Aorta (tissue), 5 donors: Measurements from ENCODE around the gene GAL3ST3. TPM values are rescaled to one million over a fixed set of nuclear protein-coding genes. Genes with fewer than 3 reads are reported as not detected.
A peak's percentile ranks its signal among the peaks of the same experiment; 100 is the strongest.

Experiments
- ATAC-seq: fragments of 200-7000 bp; cut with Tn5 transposase; one replicate; pipeline ENCODE4 v1.9.1; 2022; ENCODE audit warnings: moderate library complexity; ENCODE audit not compliant: low FRiP score
- DNase-seq, 2 donors: peaks; one replicate each; pipeline ENCODE4 v3.0.0-alpha.2; 2020
- H3K27ac ChIP-seq, 2 donors: one replicate each; pipeline ENCODE4 v1.5.1; 2013; ENCODE audit warnings: low read length in 2 of 2, mild to moderate bottlenecking in 2 of 2, moderate library complexity in 2 of 2, control low read depth in 1 of 2, inconsistent platforms in 1 of 2, low read depth in 1 of 2
- H3K27me3 ChIP-seq, 2 donors: one replicate each; pipeline ENCODE4 v1.6.1; 2013; ENCODE audit warnings: control low read depth in 1 of 2, low read length in 1 of 2, mild to moderate bottlenecking in 1 of 2, moderate library complexity in 1 of 2; ENCODE audit not compliant: insufficient read depth in 2 of 2, control insufficient read depth in 1 of 2
- H3K36me3 ChIP-seq, 2 donors: one replicate each; pipeline ENCODE4 v1.6.1; 2013; ENCODE audit warnings: control low read depth in 1 of 2, low read length in 1 of 2, mild to moderate bottlenecking in 1 of 2; ENCODE audit not compliant: insufficient read depth in 2 of 2, control insufficient read depth in 1 of 2
- H3K4me1 ChIP-seq, 2 donors: one replicate each; pipeline ENCODE4 v1.6.1; 2013; ENCODE audit warnings: low read length in 2 of 2, control low read depth in 1 of 2, mild to moderate bottlenecking in 1 of 2, moderate library complexity in 1 of 2; ENCODE audit not compliant: insufficient read depth in 2 of 2, control insufficient read depth in 1 of 2
- H3K4me3 ChIP-seq, 2 donors: one replicate each; pipeline ENCODE4 v1.5.1; 2013; ENCODE audit warnings: low read length in 2 of 2, control low read depth in 1 of 2, mild to moderate bottlenecking in 1 of 2
- H3K9me3 ChIP-seq: one replicate; pipeline ENCODE4 v1.6.1; 2013; ENCODE audit warnings: mild to moderate bottlenecking, low read length; ENCODE audit not compliant: control insufficient read depth
- WGBS, 2 donors: extraction: QIAGEN DNeasy Blood & Tissue Kit; methylation state at CpG; one replicate each; pipeline ENCODE4 v1.1.7; 2013; 5-methylcytosine and 5-hydroxymethylcytosine counted together
- intact Hi-C, 2 donors: fragments of 100-400 bp; cut with DNase I; formaldehyde crosslinking; loops; one replicate each; pipeline versions ENCODE4 v1.14.2 to v1.15.0; 2022
- polyA plus RNA-seq, 2 donors: library from polyadenylated mRNA; stranded (reverse); fragments of 200-250 nt; gene quantifications; one replicate each; pipeline ENCODE4 v1.2.3, GENCODE V29; 2013
- total RNA-seq, 2 donors: library from RNA; stranded (reverse); fragmentation: NEBNext Ultra II Directional; extraction: Animal tissue kit (Norgen Biotek cat#: 25700); gene quantifications; one replicate each; pipeline ENCODE4 v1.2.1, GENCODE V29; 2021
- donor health status: healthy with polysubstance abuse.
- donor health status: Bipolar disorder and iron deficiency.
- donor health status: DM: no; HTN: no; CAD: no.
- donor health status: DM: no; HTN: no; CAD: no.
- donor health status: DM: yes; HTN: yes; CAD: no.

The GAL3ST3 gene
- total and polyA plus RNA-seq, 4 donors, result not detected

DNA sequence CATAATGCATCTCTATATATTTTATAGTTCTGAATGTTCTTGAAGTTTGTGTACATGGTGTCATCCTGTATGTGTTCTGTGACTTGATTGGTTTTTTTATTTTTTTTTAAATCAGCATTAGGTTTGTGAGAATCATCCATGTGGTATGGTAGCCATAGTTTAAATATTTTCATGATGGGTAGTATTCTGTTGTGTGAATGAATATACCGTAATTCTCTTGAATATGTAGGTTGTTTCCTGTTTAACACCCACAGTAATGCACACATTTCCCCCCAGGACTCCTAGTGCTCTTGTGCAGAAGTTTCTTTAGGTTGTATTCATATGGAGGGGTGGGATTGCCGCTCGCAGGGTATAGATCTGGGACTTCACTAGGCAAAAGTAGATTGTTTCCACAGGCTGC is 23.1 kb upstream of the GAL3ST3 start:
- Histone ChIP-seq H3K36me3 (peaks cover 0 to 7% of the 10 kb centered on the region in 2 donors), H3K27ac (no peak overlapping the region), H3K4me1 (peaks cover 0 to 3% of the 10 kb centered on the region in 2 donors), H3K27me3 (no peaks in the 10 kb centered on the region), H3K4me3 (no peak overlapping the region), H3K9me3 (no peaks in the 10 kb centered on the region)
- intact Hi-C loops, result loop anchor here in 1 of 2 donors (10.0 kb wide), 1 partner anchor 193 kb away; the partner anchor contains the start of gene RAB1B
- ATAC-seq (no peak), DNase-seq (no peak)
- 86 to 92% methylated on average over 3 of the region's 3 CpGs for WGBS, 2 donors

DNA sequence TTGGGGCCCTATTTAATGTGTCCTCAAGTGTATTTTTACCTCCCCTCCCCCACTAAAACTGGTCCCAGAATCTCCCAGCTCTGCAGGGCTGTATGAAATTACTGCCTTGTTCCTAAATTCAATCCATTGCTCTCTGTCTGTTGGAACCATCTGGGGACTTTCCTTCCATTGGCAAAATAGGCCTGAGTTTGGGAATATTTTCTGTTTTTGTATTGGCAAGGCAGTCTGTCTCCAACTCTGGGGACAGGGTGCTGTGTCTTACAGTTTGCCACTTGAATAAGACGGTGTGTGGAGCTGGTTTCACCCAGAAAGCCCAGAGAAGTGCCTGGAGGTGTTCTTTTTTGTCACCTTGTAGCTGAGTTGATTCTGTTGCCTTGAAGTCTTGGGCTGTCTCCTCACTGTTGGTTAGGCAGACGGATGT is 22.4 kb upstream of the GAL3ST3 start:
- H3K4me1 ChIP-seq, result peaks cover 0 to under 1% of the 10 kb centered on the region in 2 donors
- WGBS, 2 donors, result 6 to 8% methylated on average over 2 of the region's 2 CpGs
- intact Hi-C loops, result loop anchor here in 1 of 2 donors (10.0 kb wide), 1 partner anchor 193 kb away; the partner anchor contains the start of gene RAB1B
- ATAC-seq (no peak), DNase-seq (no peak)
- H3K27ac ChIP-seq, result peak overlapping the region; percentile 10 to 76
- no peaks in the 10 kb centered on the region for H3K27me3 ChIP-seq
- H3K4me3 ChIP-seq, result peak overlapping the region; percentile 69 to 85
- no peaks in the 10 kb centered on the region for H3K9me3 ChIP-seq
- peaks cover 0 to 7% of the 10 kb centered on the region in 2 donors for H3K36me3 ChIP-seq

DNA sequence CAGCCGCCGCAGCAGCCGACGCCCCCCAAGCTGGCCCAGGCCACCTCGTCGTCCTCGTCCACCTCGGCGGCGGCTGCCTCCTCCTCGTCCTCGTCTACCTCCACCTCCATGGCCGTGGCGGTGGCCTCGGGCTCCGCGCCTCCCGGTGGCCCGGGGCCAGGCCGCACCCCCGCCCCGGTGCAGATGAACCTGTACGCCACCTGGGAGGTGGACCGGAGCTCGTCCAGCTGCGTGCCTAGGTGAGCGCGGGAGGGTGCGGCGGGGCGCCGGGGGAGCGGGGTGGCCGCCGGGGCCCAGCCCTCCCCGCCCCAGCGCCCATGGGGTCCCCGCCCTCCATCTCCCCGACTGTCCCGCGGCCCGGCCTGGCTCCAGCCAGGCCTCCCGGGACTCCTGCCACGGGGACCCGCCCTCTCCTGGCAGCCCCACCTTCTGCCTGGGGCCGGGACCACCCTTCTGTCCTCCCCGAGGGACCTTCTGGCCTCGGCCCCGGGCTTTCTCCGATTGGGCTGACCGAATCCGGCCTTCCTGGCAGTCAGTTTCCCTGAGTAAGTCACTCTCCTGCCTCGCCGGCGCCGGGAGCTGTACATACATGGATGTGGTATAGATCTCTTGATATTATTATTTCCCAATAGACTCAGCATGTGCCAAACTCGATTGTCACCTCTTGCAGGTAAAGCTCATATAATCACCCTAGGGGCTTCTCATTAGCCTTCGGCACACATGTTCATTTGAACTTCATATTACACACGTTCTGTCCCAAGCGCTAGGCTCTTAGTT is 21.8 kb upstream of the GAL3ST3 start:
- intact Hi-C loops, result loop anchor here in 1 of 2 donors (10.0 kb wide), 1 partner anchor 194 kb away; the partner anchor contains the start of gene RAB1B
- WGBS, 2 donors, result 0 to 1% methylated on average over 36 to 60 of the region's 60 CpGs
- Histone ChIP-seq H3K4me3 (peak overlapping the region; percentile 69 to 85), H3K4me1 (no peaks in the 10 kb centered on the region), H3K9me3 (no peaks in the 10 kb centered on the region), H3K27me3 (no peaks in the 10 kb centered on the region), H3K27ac (peak overlapping the region; percentile 18 to 76), H3K36me3 (peaks cover 0 to 7% of the 10 kb centered on the region in 2 donors)
- ATAC-seq, result peak; percentile 42
- peak; percentile 84 to 91 for DNase-seq

DNA sequence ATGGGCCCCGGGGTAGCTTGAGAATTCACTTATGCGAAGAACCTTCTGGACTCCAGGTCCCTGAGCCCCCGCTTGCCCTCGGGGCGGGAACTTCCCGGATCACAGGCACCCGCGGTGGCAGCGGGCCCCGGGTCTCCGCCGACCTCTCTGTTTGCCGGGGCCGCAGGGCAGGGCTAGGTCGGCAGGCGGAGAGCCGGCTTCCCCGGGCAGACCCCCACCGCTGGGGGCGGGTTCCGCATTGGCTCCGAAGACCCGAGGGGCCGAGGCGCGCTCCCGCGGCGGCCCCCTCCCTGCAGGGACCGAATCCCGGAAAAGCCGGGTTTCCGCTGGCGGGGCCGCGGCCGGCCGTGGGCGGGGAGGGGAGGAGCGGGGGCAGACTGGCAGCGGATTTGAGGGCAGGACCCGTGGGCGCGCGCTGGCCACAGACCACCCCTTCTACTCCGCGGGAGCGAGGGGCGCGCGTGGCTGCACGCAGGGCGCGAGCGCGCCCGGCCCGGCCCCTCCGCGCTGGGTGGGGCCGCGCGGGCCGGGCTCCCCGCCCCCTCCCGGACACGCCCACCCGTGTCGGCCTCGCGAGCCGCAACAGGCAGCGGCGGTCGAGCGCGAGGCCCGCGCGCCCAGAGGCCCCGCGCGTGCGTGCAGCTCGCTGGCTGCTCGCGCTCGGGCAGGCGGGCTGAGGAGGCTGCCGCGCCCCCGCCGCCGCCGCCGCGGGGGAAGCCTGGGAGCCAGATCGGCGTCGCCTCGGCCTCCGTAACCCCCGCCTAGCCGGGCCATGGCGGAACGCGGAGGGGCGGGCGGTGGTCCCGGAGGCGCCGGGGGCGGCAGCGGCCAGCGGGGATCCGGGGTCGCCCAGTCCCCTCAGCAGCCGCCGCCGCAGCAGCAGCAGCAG is 21.0 kb upstream of the GAL3ST3 start, which contains the start of gene PACS1:
Gene PACS1 (plus strand): TSS at position 558 of the 889 bp plus-strand sequence. CDS start 215 bp downstream, at position 773.
- intact Hi-C loops, result loop anchor here in 1 of 2 donors (5.0 to 10.0 kb wide), 2 partner anchors 62 to 195 kb away; partner anchors contain the start of gene RAB1B
- Histone ChIP-seq H3K27me3 (no peaks in the 10 kb centered on the region), H3K9me3 (no peaks in the 10 kb centered on the region), H3K36me3 (peaks cover 0 to 7% of the 10 kb centered on the region in 2 donors), H3K27ac (peak within 1 kb of the TSS; percentile 78 to 98), H3K4me1 (no peaks in the 10 kb centered on the region), H3K4me3 (peak within 1 kb of the TSS; percentile 69 to 85)
- ATAC-seq (peak; percentile 89), DNase-seq (peak; percentile 92 to 94)
- WGBS, 2 donors, result 0 to 1% methylated on average over 54 to 120 of the region's 120 CpGs

DNA sequence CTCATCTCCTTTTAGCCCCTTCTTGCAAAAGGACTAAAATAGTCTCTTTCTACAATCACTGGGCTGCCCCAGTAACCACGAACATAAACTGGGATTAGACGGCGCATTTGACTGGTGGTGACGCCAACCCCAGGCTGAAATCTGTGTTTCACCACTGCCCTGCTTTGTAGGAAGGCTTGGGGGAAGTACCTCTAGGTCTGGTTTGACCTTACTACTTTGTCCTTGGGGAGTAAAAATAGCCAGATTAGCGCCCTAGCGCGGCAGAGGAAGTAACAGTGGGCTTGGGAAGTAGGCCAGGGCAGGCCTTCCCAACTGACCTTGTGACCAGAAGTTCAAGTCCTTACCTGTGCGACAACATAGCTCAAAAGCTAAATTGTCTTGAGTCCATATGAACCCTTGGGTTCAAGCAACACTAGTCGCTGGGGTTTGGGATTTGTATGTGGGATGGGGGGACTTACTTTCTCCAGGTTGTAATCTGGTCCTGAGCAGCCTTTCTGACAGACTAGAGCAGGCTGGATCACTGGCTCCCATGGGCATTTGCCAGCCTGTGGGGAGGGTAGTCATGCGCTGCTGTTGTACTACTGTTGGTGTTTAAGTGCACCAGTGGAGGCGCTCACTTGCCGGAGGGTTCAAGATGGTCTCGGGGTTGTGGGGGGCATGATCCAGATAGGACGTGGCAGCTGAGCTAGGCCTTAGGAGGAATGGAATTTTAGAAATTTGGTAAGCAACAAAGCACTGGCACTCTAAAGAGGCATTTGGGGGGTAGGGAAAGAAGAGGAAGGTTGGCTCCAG is 20.2 kb upstream of the GAL3ST3 start:
- Histone ChIP-seq H3K9me3 (no peaks in the 10 kb centered on the region), H3K27ac (peak overlapping the region; percentile 78 to 98), H3K27me3 (no peaks in the 10 kb centered on the region), H3K4me3 (peak overlapping the region in 1 of 2 donors; percentile 85), H3K36me3 (peaks cover 0 to 5% of the 10 kb centered on the region in 2 donors), H3K4me1 (no peaks in the 10 kb centered on the region)
- WGBS, 2 donors, result 22 to 24% methylated on average over 14 of the region's 14 CpGs
- DNase-seq, result peak; percentile 78 to 85
- intact Hi-C loops, result loop anchor here in 1 of 2 donors (5.0 kb wide), 1 partner anchor 63 kb away; no protein-coding TSS in a partner anchor
- ATAC-seq, result peak; percentile 40

GRCh38 chr11:66068154-66068821 is 19.3 kb upstream of the GAL3ST3 start:
- peaks cover 0 to 6% of the 10 kb centered on the region in 2 donors for H3K36me3 ChIP-seq
- H3K27ac ChIP-seq, result peak overlapping the region; percentile 64 to 98
- intact Hi-C loops, result loop anchor here in 1 of 2 donors (5.0 kb wide), 1 partner anchor 64 kb away; no protein-coding TSS in a partner anchor
- ATAC-seq (peak; percentile 71), DNase-seq (peak; percentile 79 to 89)
- H3K9me3 ChIP-seq, result no peaks in the 10 kb centered on the region
- H3K27me3 ChIP-seq, result no peaks in the 10 kb centered on the region
- no peaks in the 10 kb centered on the region for H3K4me1 ChIP-seq
- no peak overlapping the region for H3K4me3 ChIP-seq
- 44% methylated on average over 17 of the region's 17 CpGs for WGBS, 2 donors

- WGBS, 2 donors, result 64 to 84% methylated on average over 4 of the region's 4 CpGs
- Histone ChIP-seq H3K27ac (peak overlapping the region in 1 of 2 donors; percentile 18), H3K4me1 (no peaks in the 10 kb centered on the region), H3K9me3 (no peaks in the 10 kb centered on the region), H3K4me3 (no peak overlapping the region), H3K36me3 (peaks cover 5 to 11% of the 10 kb centered on the region in 2 donors), H3K27me3 (no peaks in the 10 kb centered on the region)
- no peak for ATAC-seq
- intact Hi-C loops, result loop anchor here in 1 of 2 donors (5.0 kb wide), 1 partner anchor 65 kb away; no protein-coding TSS in a partner anchor
- DNase-seq, result no peak
These were observed 18.7 kb upstream of the GAL3ST3 start for GRCh38 chr11:66067640-66068039.
